H1 (cell line): ENCODE measurements around the gene SLAMF1. TPM values are rescaled to one million over a fixed set of nuclear protein-coding genes. Genes with fewer than 3 reads are reported as not detected.

Experiments
- CTCF ChIA-PET: fragments of 300-600 bp; sonication (Branson Sonifier 250); formaldehyde crosslinking; loops from one replicate; lab custom pipeline; 2021; ENCODE audit not compliant: partially characterized antibody; lab: Charles Lee
- POLR2A ChIA-PET: fragments of 300-600 bp; sonication (Branson Sonifier 250); formaldehyde crosslinking; loops from one replicate; lab custom pipeline; 2021; ENCODE audit warnings: inconsistent platforms; ENCODE audit not compliant: partially characterized antibody; lab: Charles Lee
- DNase-seq, 2 experiments: peaks; one replicate each; pipeline versions ENCODE4 v3.0.0 to v3.0.0-alpha.2; 2010 to 2022; ENCODE audit warnings: low spot score in 2 of 2, low read depth in 1 of 2, mixed read lengths in 1 of 2
- FAIRE-seq: peaks from 2 replicates; lab custom pipeline; 2011; peaks lifted over from hg19 to GRCh38; lab: Jason Lieb, UNC
- H2AFZ ChIP-seq: 2 replicates; pipeline ENCODE4 v1.8.1; 2012; ENCODE audit warnings: low read length, inconsistent platforms
- H2AK5ac ChIP-seq: 2 replicates; pipeline ENCODE4 v1.6.1; 2013; ENCODE audit warnings: low read depth, low read length
- H2BK120ac ChIP-seq: replicated peaks from 2 replicates; pipeline ENCODE3; 2013; ENCODE audit warnings: low read depth, low read length, inconsistent platforms
- H2BK12ac ChIP-seq: 2 replicates; pipeline ENCODE4 v1.6.1; 2013; ENCODE audit warnings: low read depth, low read length
- H2BK15ac ChIP-seq: 2 replicates; pipeline ENCODE4 v1.6.1; 2013; ENCODE audit warnings: low read length
- H2BK20ac ChIP-seq: 2 replicates; pipeline ENCODE4 v1.6.1; 2013; ENCODE audit warnings: low read length
- H2BK5ac ChIP-seq: 2 replicates; pipeline ENCODE4 v1.6.1; 2013; ENCODE audit warnings: low read depth, low read length
- H3K14ac ChIP-seq: 2 replicates; pipeline ENCODE4 v1.6.1; 2013; ENCODE audit warnings: inconsistent platforms; ENCODE audit not compliant: insufficient read length
- H3K18ac ChIP-seq: 2 replicates; pipeline ENCODE4 v1.6.1; 2013; ENCODE audit warnings: low read length; ENCODE audit errors: extremely low read depth
- H3K23ac ChIP-seq: 2 replicates; pipeline ENCODE4 v1.6.1; 2013; ENCODE audit warnings: inconsistent platforms; ENCODE audit not compliant: insufficient read length
- H3K23me2 ChIP-seq: 2 replicates; pipeline ENCODE4 v1.6.1; 2013; ENCODE audit warnings: low read depth, low read length
- H3K27ac ChIP-seq: 2 replicates; pipeline ENCODE4 v1.6.1; 2011; ENCODE audit warnings: low read depth, low read length, inconsistent platforms
- H3K27me3 ChIP-seq, 4 experiments: replicated peaks in 1 of 4; 1 replicate in 1 of 4; 2 replicates in 3 of 4; pipeline versions ENCODE4 v1.6.1 to v1.8.1; 2011 to 2013; ENCODE audit warnings: low read length in 3 of 4, mild to moderate bottlenecking in 3 of 4, inconsistent platforms in 2 of 4, mixed read lengths in 2 of 4, moderate library complexity in 1 of 4; ENCODE audit not compliant: control insufficient read depth in 3 of 4, insufficient read depth in 3 of 4; ENCODE audit errors: extremely low read depth in 1 of 4
- H3K36me3 ChIP-seq, 4 experiments: 2 replicates each; pipeline versions ENCODE4 v1.6.1 to v1.8.1; 2011 to 2013; ENCODE audit warnings: mild to moderate bottlenecking in 4 of 4, low read length in 3 of 4, moderate library complexity in 2 of 4, control low read depth in 1 of 4, inconsistent platforms in 1 of 4; ENCODE audit not compliant: insufficient read depth in 4 of 4, control insufficient read depth in 2 of 4
- H3K4ac ChIP-seq: replicated peaks from 2 replicates; pipeline ENCODE3; 2013; ENCODE audit warnings: low read length, low read depth, mixed read lengths, inconsistent platforms; ENCODE audit not compliant: insufficient read length
- H3K4me1 ChIP-seq, 4 experiments: replicated peaks in 1 of 4; 1 replicate in 1 of 4; 2 replicates in 3 of 4; pipeline versions ENCODE4 v1.6.1 to v1.8.1; 2011 to 2013; ENCODE audit warnings: low read length in 3 of 4, inconsistent platforms in 2 of 4, mixed read lengths in 1 of 4; ENCODE audit not compliant: insufficient read depth in 4 of 4, control insufficient read depth in 3 of 4
- H3K4me2 ChIP-seq, 2 experiments: 2 replicates each; pipeline versions ENCODE4 v1.6.1 to v1.8.1; 2011 to 2013; ENCODE audit warnings: low read depth in 2 of 2, low read length in 2 of 2, control low read depth in 1 of 2, inconsistent platforms in 1 of 2, mild to moderate bottlenecking in 1 of 2; ENCODE audit not compliant: insufficient read depth in 1 of 2
- H3K4me3 ChIP-seq, 4 experiments: fragments of 200-600, 300-600 bp in 1 of 4; sonication (generic), shearing (Covaris generic), sonication (Bioruptor Twin) in 1 of 4; 2 replicates each; pipeline versions ENCODE4 v1.5.1 to v1.8.1; 2011 to 2016; ENCODE audit warnings: low read length in 4 of 4, low read depth in 3 of 4, control low read depth in 2 of 4, inconsistent platforms in 2 of 4, mild to moderate bottlenecking in 2 of 4, mixed read lengths in 1 of 4, moderate library complexity in 1 of 4; ENCODE audit not compliant: insufficient read depth in 2 of 4; ENCODE audit errors: extremely low read depth in 1 of 4
- H3K56ac ChIP-seq: replicated peaks from 2 replicates; pipeline ENCODE3; 2013; ENCODE audit warnings: low read depth, mild to moderate bottlenecking, mixed read lengths, low read length, inconsistent platforms; ENCODE audit not compliant: insufficient read length
- H3K79me1 ChIP-seq: 2 replicates; pipeline ENCODE4 v1.6.1; 2013; ENCODE audit warnings: low read depth, low read length, control low read depth
- H3K79me2 ChIP-seq, 2 experiments: 2 replicates each; pipeline versions ENCODE4 v1.6.1 to v1.8.1; 2012 to 2013; ENCODE audit warnings: low read length in 2 of 2, mild to moderate bottlenecking in 2 of 2, inconsistent platforms in 1 of 2; ENCODE audit not compliant: insufficient read depth in 2 of 2, control insufficient read depth in 1 of 2
- H3K9ac ChIP-seq, 4 experiments: replicated peaks in 1 of 4; 1 replicate in 1 of 4; 2 replicates in 3 of 4; pipeline versions ENCODE4 v1.6.1 to v1.8.1; 2011 to 2013; ENCODE audit warnings: low read depth in 3 of 4, low read length in 3 of 4, control low read depth in 2 of 4, mild to moderate bottlenecking in 2 of 4, moderate library complexity in 2 of 4, inconsistent platforms in 1 of 4; ENCODE audit errors: extremely low read depth in 1 of 4
- H3K9me3 ChIP-seq, 2 experiments: 2 replicates each; pipeline versions ENCODE4 v1.6.1 to v1.8.1; 2012 to 2013; ENCODE audit warnings: mild to moderate bottlenecking in 2 of 2, moderate library complexity in 2 of 2, control low read depth in 1 of 2, inconsistent platforms in 1 of 2, low read depth in 1 of 2, low read length in 1 of 2, mixed read lengths in 1 of 2; ENCODE audit not compliant: insufficient read depth in 2 of 2
- H4K20me1 ChIP-seq, 2 experiments: replicated peaks in 1 of 2; 2 replicates each; pipeline versions ENCODE3 to v1.8.1; 2011 to 2013; ENCODE audit warnings: inconsistent platforms in 2 of 2, low read length in 2 of 2, mild to moderate bottlenecking in 1 of 2; ENCODE audit not compliant: insufficient read depth in 2 of 2, control insufficient read depth in 1 of 2
- H4K5ac ChIP-seq: 2 replicates; pipeline ENCODE4 v1.6.1; 2013; ENCODE audit warnings: low read length, low read depth, mixed read lengths, inconsistent platforms; ENCODE audit not compliant: insufficient read length
- H4K8ac ChIP-seq: 2 replicates; pipeline ENCODE4 v1.8.0; 2013; ENCODE audit warnings: mild to moderate bottlenecking, moderate library complexity, low read length, inconsistent platforms; ENCODE audit not compliant: insufficient read depth; ENCODE audit errors: extremely low read depth
- H4K91ac ChIP-seq: replicated peaks from 2 replicates; pipeline ENCODE3; 2013; ENCODE audit warnings: low read length, mixed read lengths, inconsistent platforms; ENCODE audit not compliant: insufficient read length
- EP300 ChIP-seq, 2 experiments: IDR thresholded peaks; 1 replicate in 1 of 2; 2 replicates in 1 of 2; pipeline ENCODE4 v1.6.1; 2011 to 2012; ENCODE audit warnings: low read depth in 2 of 2, low read length in 2 of 2, mild to moderate bottlenecking in 2 of 2, borderline replicate concordance in 1 of 2, inconsistent platforms in 1 of 2, moderate library complexity in 1 of 2
- MAFK ChIP-seq: IDR thresholded peaks from 2 replicates; pipeline ENCODE4 v1.6.1; 2012; ENCODE audit warnings: low read depth, mild to moderate bottlenecking, improper control_type of control experiment, low read length
- WGBS, 2 experiments: shearing (Covaris generic) in 1 of 2; methylation state at CpG; one replicate each; pipeline versions ENCODE4 v1.1.6 to v1.1.7; 2013 to 2015; ENCODE audit warnings: low lambda C conversion rate in 2 of 2, mixed read lengths in 2 of 2, inconsistent platforms in 1 of 2, low coverage in 1 of 2, missing lambda C conversion rate in 1 of 2; ENCODE audit not compliant: insufficient replicate concordance in 2 of 2, insufficient coverage in 1 of 2, insufficient read length in 1 of 2; ENCODE audit errors: extremely low coverage in 1 of 2, missing lambda C conversion rate in 1 of 2; 5-methylcytosine and 5-hydroxymethylcytosine counted together
- polyA plus RNA-seq, 7 experiments: library from polyadenylated mRNA; depleted of rRNA in 3 of 7; stranded (reverse) in 5 of 7; unstranded in 2 of 7; fragments of >200 nt in 5 of 7; fragments of 200-250 nt in 2 of 7; gene quantifications; 1 replicate in 5 of 7; 2 replicates in 1 of 7; 4 replicates in 1 of 7; pipeline versions ENCODE4 v1.2.1 to v1.2.3, GENCODE V29; 2011 to 2013; ENCODE audit warnings: missing spikeins in 2 of 7, mixed read lengths in 2 of 7
- total RNA-seq: library from RNA; stranded (reverse); fragmentation: NEBNext Ultra II Directional; extraction: Animal tissue kit (Norgen Biotek cat#: 25700); gene quantifications from 2 replicates; pipeline ENCODE4 v1.2.1, GENCODE V29; 2021

Gene SLAMF1
- total and polyA plus RNA-seq, 2 of the 8 experiments (the other 6 are each of a cell fraction or from before 2014, with no cell fraction given), result not detected

- Histone ChIP-seq H3K27ac (no peak overlapping the region), H3K4ac (no peak overlapping the region), H3K23ac (no peak overlapping the region), H3K79me1 (no peaks in the 10 kb centered on the region), H3K36me3 (no peaks in the 10 kb centered on the region), H2BK120ac (no peak overlapping the region), H3K23me2 (no peaks in the 10 kb centered on the region), H3K14ac (no peak overlapping the region), H2BK5ac (no peak overlapping the region), H3K18ac (no peak overlapping the region), H2BK20ac (no peak overlapping the region), H3K4me2 (no peak overlapping the region), H4K8ac (no peak overlapping the region), H3K4me1 (no peaks in the 10 kb centered on the region; a peak in 1 of 7 replicates), H2AK5ac (no peak overlapping the region), H4K5ac (no peak overlapping the region), H3K79me2 (no peaks in the 10 kb centered on the region), H2BK15ac (no peak overlapping the region), H4K91ac (no peak overlapping the region), H3K27me3 (no peaks in the 10 kb centered on the region), H3K9me3 (no peaks in the 10 kb centered on the region), H4K20me1 (no peaks in the 10 kb centered on the region), H3K4me3 (no peak overlapping the region), H3K9ac (no peak overlapping the region), H2AFZ (no peak overlapping the region), H2BK12ac (no peak overlapping the region), H3K56ac (no peak overlapping the region)
- WGBS, 2 experiments, result 93% methylated on average over 3 of the region's 3 CpGs; no CpG with 5 or more reads in 1 of the 2 experiments
- no peak for DNase-seq
- ChIA-PET POLR2A (no interaction called here), CTCF (no interaction called here)
- FAIRE-seq, result no peak
- TF ChIP-seq EP300 (IDR thresholded peaks at IDR 0.05; ENCODE audit: borderline replicate concordance in 1 of 2, low read depth in 2 of 2, low read length in 2 of 2) (no peak), MAFK (no peak)
Measured at GRCh38 chr1:160624464-160624863, 22.4 kb downstream of the SLAMF1 start.
